Retinal pigment epithelial cell (primary cell): ENCODE data around the gene ADPRM.

Source experiments
- DNase-seq: peaks from one replicate; pipeline ENCODE4 v3.0.0-alpha.2; 2010; ENCODE audit warnings: low read depth
- H3K4me3 ChIP-seq: 2 replicates; pipeline ENCODE4 v1.5.1; 2011; ENCODE audit warnings: mild to moderate bottlenecking, low read length, control low read depth, moderate library complexity
- CTCF ChIP-seq: conservative IDR thresholded peaks from 2 replicates; pipeline ENCODE4 v1.5.1; 2011; ENCODE audit warnings: low read depth, low read length, control low read depth, inconsistent platforms

Gene ADPRM

GRCh38 chr17:10738521-10739258 is 41.3 kb downstream of the ADPRM start:
- H3K4me3 ChIP-seq = no peak overlapping the region
- no peak for TF ChIP-seq CTCF
- no peak for DNase-seq

GRCh38 chr17:10739386-10739785 is 42.0 kb downstream of the ADPRM start:
- no peak for TF ChIP-seq CTCF
- DNase-seq = no peak
- H3K4me3 ChIP-seq = no peak overlapping the region

- no peak for DNase-seq
- no peak overlapping the region for H3K4me3 ChIP-seq
- no peak for TF ChIP-seq CTCF
Observed at GRCh38 chr17:10741416-10742135, 44.2 kb downstream of the ADPRM start.

GRCh38 chr17:10742431-10742830 is 45.0 kb downstream of the ADPRM start:
- H3K4me3 ChIP-seq = no peak overlapping the region
- DNase-seq = no peak
- no peak for TF ChIP-seq CTCF

- no peak for DNase-seq
- H3K4me3 ChIP-seq = no peak overlapping the region
- TF ChIP-seq CTCF = no peak
Observed at GRCh38 chr17:10743316-10744009, 46.1 kb downstream of the ADPRM start.

- DNase-seq = no peak
- no peak overlapping the region for H3K4me3 ChIP-seq
Observed at GRCh38 chr17:10744501-10745000, 47.2 kb downstream of the ADPRM start.

More at GRCh38 chr17:10744501-10745000, 47.2 kb downstream of the ADPRM start:
- TF ChIP-seq CTCF = no peak
